GF-D8 (cell line): ENCODE results near the gene SFRP5.

Source experiments
- DNase-seq: peaks from one replicate; lab custom pipeline; 2025; lab: John Stamatoyannopoulos, UW

The SFRP5 gene

GRCh38 chr10:97736403-97736901 lies 35.3 kb downstream of the SFRP5 start:
- DNase-seq = no peak

GRCh38 chr10:97734021-97734420 lies 37.8 kb downstream of the SFRP5 start:
- DNase-seq = no peak

- DNase-seq = no peak
Measured at GRCh38 chr10:97733256-97733655, 38.5 kb downstream of the SFRP5 start.

DNA sequence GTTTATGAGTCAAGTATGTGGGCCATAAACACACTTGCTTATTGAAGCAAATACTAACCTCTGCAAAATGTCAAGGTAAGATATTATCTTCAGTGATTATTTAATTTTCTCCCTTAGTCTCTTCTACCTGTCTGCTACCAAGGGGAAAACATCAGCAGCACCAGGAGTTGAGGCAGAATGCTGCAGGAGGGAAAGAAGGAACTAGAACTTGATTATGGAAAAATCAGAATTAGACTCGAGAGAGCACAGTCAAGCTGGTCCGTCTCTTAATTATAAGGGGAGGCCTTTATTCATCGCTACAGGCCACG lies 39.8 kb downstream of the SFRP5 start:
- DNase-seq = no peak

- peak; percentile 42 for DNase-seq
Measured at GRCh38 chr10:97731346-97732051, 40.3 kb downstream of the SFRP5 start.

DNA sequence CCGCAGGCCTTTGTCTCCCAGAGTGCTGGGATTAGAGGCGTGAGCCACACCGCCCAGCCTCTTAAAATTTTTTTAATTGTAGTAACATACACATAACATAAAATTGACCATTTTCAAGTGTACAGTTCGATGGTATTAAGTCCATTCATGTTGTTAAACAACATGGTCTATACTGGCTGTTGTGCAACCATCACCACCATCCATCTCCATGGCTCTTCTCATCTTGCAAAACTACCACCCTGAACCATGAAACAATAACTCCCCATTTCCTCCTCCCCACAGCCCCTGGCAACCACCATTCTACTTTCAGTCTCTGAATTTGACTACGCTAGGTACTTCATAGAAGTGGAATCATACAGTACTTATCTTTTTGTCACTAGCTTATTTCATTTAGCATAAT lies 42.8 kb downstream of the SFRP5 start:
- DNase-seq = no peak

DNA sequence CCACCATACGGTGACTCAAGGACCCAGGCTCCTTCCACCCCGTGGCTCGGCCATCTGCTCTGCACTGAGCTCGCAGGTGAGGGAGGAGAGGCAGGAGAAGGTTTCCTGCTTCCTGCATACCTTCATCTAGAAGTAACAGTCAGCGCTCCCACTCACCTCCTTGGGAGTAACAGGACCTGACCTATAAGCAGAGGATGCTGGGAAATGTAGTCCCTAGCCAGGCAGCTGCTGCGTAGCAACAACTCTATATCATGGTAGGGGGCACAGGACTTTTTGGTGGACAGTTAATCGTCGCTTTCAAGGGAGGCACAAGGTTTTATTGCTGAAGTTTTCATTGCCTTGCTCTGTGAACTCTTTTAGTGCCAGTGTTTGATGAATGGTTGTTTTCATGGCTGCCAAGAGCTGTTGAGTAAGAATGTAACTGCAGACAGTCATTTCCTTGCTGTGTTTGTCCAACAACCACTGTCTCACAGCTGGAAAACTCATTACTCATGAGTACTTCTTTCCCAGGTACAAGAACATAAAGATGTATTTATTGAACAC lies 45.1 kb downstream of the SFRP5 start:
- DNase-seq = no peak

GRCh38 chr10:97724341-97724941 lies 47.4 kb downstream of the SFRP5 start:
- no peak for DNase-seq

GRCh38 chr10:97723001-97723400 lies 48.8 kb downstream of the SFRP5 start:
- DNase-seq = no peak

DNA sequence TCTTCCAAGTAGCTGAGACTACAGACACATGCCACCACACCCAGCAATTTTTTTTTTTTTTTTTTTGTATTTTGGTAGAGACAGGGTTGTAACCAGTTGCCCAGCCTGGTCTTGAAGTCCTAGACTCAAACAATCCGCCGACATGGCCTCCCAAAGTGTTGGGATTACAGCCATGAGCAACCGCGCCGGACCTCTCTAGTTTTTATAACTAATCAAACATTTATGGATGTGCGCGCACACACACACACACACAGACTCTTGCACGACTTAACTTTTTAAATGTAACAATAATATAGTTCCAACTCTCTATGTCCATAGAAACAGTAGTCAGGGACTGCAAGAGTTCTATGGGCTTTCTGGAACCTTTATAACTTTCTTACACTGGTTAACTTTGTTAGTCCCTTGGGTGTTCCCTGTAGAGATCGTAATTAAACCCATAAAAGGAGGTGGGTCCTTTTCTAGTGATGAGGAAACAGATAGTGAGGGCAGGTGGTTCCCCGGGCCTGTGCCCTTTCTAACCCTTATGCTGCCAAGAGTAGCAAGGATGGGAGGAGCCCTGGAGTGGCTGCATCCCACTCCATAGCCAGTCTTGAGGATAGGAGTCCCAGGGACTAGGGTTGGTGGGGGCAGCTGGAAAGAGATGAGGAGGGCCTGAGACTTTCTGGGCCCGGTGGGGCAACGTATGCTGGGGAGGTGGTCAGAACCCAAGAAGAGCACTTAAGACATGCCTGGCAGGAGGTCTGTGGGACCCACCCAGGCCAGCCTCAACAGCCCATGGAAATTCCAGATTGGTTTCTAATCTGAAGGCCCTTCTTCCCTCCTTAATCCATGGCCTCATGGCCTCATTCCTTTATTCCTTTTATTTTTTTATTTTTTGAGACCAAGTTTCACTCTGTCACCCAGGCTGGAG lies 49.7 kb downstream of the SFRP5 start:
- peak; percentile 10 for DNase-seq

- DNase-seq = no peak
Measured at GRCh38 chr10:97719602-97720001, 52.2 kb downstream of the SFRP5 start.

- no peak for DNase-seq
Measured at GRCh38 chr10:97718659-97719142, 53.1 kb downstream of the SFRP5 start.

GRCh38 chr10:97718178-97718577 lies 53.6 kb downstream of the SFRP5 start:
- DNase-seq = peak; percentile 41

GRCh38 chr10:97717627-97718026 lies 54.2 kb downstream of the SFRP5 start:
- DNase-seq = no peak
